Gastrocnemius medialis (tissue), 4 donors: ENCODE data around the gene SEMA3E. TPM values are rescaled to one million over a fixed set of nuclear protein-coding genes. Genes with fewer than 3 reads are reported as not detected.

Source experiments
- ATAC-seq, 2 donors: fragments of 150-250 bp; one replicate each; pipeline ENCODE4 v1.9.1; 2016
- DNase-seq, 2 donors: peaks; one replicate each; pipeline ENCODE4 v3.0.0-alpha.2; 2019
- H3K27ac ChIP-seq, 4 donors: fragments of 200-600 bp; sonication (generic); 1 replicate in 1 of 4; 2 replicates in 3 of 4; pipeline ENCODE4 v1.5.1; 2016 to 2018; ENCODE audit warnings: mild to moderate bottlenecking in 2 of 4, moderate library complexity in 1 of 4
- H3K27me3 ChIP-seq, 3 donors: fragments of 200-600 bp; sonication (generic) in 2 of 3; 1 replicate in 1 of 3; 2 replicates in 2 of 3; pipeline versions ENCODE4 v1.5.1 to v1.6.0; 2016 to 2019; ENCODE audit warnings: mild to moderate bottlenecking in 1 of 3, moderate library complexity in 1 of 3
- H3K36me3 ChIP-seq, 2 donors: fragments of 200-600 bp; sonication (generic) in 1 of 2; one replicate each; pipeline ENCODE4 v1.5.1; 2017 to 2018
- H3K4me1 ChIP-seq, 2 donors: fragments of 200-600 bp; sonication (generic) in 1 of 2; one replicate each; pipeline ENCODE4 v1.5.1; 2016 to 2017; ENCODE audit warnings: mild to moderate bottlenecking in 2 of 2
- H3K4me3 ChIP-seq, 4 donors: fragments of 200-600 bp; sonication (generic) in 3 of 4; 1 replicate in 1 of 4; 2 replicates in 3 of 4; pipeline ENCODE4 v1.5.1; 2016 to 2019; ENCODE audit warnings: mild to moderate bottlenecking in 2 of 4
- H3K9me3 ChIP-seq, 3 donors: fragments of 200-600 bp; sonication (generic) in 2 of 3; 1 replicate in 1 of 3; 2 replicates in 2 of 3; pipeline ENCODE4 v1.5.1; 2016 to 2019
- CTCF ChIP-seq, 5 experiments: fragments of 450-650 bp in 3 of 5; fragments of 200-600 bp in 2 of 5; sonication (generic) in 2 of 5; IDR thresholded peaks in 4 of 5; conservative IDR thresholded peaks in 1 of 5; 1 replicate in 4 of 5; 2 replicates in 1 of 5; pipeline ENCODE4 v1.5.1; 2016 to 2019; ENCODE audit warnings: antibody characterized with exemption in 5 of 5, mild to moderate bottlenecking in 3 of 5, moderate library complexity in 3 of 5
- POLR2A ChIP-seq, 2 donors: fragments of 450-650 bp; IDR thresholded peaks; one replicate each; pipeline ENCODE4 v1.6.1; 2017; ENCODE audit warnings: antibody characterized with exemption in 2 of 2, mild to moderate bottlenecking in 2 of 2, moderate library complexity in 2 of 2
- in situ Hi-C, 4 donors: fragments of 200-750 bp; cut with MboI; loops; one replicate each; pipeline versions ENCODE4 v1.15.0 to v1.8.0; 2017; ENCODE audit warnings: low sequenced_read_pairs in 4 of 4
- intact Hi-C: fragments of 100-400 bp; cut with DNase I; formaldehyde crosslinking; loops from one replicate; pipeline ENCODE4 v1.15.1; 2023; ENCODE audit warnings: low total_unique reads
- total RNA-seq, 4 donors: library from RNA; depleted of rRNA; stranded (reverse); fragments of >200 nt; gene quantifications; one replicate each; pipeline versions ENCODE4 v1.1.0 to v1.2.3, GENCODE V29; 2016

SEMA3E gene
- total RNA-seq, 4 donors from 2014 or later = 0.22 to 0.41 (median 0.32) TPM; not detected in 1

DNA sequence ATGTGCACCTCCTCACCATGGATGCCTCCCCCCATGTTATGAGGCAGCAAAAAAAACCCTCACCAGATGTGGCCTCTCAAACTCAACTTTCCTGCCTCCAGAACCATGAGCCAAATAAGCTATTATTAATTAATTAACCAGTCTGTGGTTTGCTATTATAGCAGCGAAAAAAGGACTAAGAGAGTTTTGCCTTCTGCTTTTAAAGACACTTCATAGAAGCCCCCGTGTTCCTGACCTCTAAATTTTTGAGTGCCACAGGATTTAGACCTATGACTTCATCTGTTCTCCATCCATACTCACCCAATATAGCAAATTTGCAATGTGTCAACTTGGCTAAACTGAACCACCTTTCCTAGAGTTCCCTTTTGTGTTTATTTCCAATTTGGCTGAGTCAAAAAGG is 9.2 kb upstream of the SEMA3E start:
- no peak overlapping the region for H3K27ac ChIP-seq
- no peaks in the 10 kb centered on the region for H3K36me3 ChIP-seq
- no peaks in the 10 kb centered on the region for H3K9me3 ChIP-seq
- intact Hi-C loops = no loop called here
- ATAC-seq = no peak
- DNase-seq = no peak
- no peak for TF ChIP-seq POLR2A (IDR thresholded peaks at IDR 0.05)
- no peak for TF ChIP-seq CTCF (IDR thresholded peaks at IDR 0.05 in 4 of 5, conservative IDR thresholded peaks at IDR 0.05 in 1 of 5)
- H3K4me3 ChIP-seq = no peak overlapping the region
- H3K27me3 ChIP-seq = no peaks in the 10 kb centered on the region
- no peaks in the 10 kb centered on the region for H3K4me1 ChIP-seq
- in situ Hi-C loops = loop anchor here in 1 of 4 donors (25.0 kb wide), 1 partner anchor 246 kb away; no protein-coding TSS in a partner anchor

GRCh38 chr7:83655951-83656556 is 7.1 kb upstream of the SEMA3E start:
- no peak overlapping the region for H3K4me3 ChIP-seq
- ATAC-seq = no peak
- no peaks in the 10 kb centered on the region for H3K4me1 ChIP-seq
- H3K27me3 ChIP-seq = no peaks in the 10 kb centered on the region
- TF ChIP-seq CTCF (IDR thresholded peaks at IDR 0.05 in 4 of 5, conservative IDR thresholded peaks at IDR 0.05 in 1 of 5) (peak in 2 of 5 experiments; percentile 33 to 40), POLR2A (IDR thresholded peaks at IDR 0.05) (no peak)
- in situ Hi-C loops = loop anchor here in 1 of 4 donors (25.0 kb wide), 1 partner anchor 244 kb away; no protein-coding TSS in a partner anchor
- no peak for DNase-seq
- intact Hi-C loops = no loop called here
- no peaks in the 10 kb centered on the region for H3K36me3 ChIP-seq
- no peak overlapping the region for H3K27ac ChIP-seq
- H3K9me3 ChIP-seq = no peaks in the 10 kb centered on the region

DNA sequence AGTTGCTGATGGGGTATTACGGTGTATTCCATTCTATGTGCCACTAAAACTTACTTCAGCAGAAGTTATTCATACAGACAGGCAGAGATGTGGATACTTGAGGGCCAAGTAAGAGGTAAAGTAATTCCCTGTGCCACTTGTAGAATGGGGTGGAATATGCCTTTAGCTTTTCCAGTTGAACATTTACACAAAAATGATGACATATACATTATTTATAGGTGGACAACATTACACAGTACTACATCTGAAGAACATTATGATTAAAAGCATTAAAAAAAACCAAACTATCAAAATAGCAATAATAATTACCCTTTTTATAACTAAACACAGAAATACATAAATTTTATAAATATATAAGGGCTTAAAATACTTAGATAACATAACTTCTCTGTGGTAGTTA is 3.5 kb upstream of the SEMA3E start:
- in situ Hi-C loops (loop anchor here in 1 of 4 donors (25.0 kb wide), 1 partner anchor 240 kb away; no protein-coding TSS in a partner anchor), intact Hi-C loops (no loop called here)
- no peaks in the 10 kb centered on the region for H3K4me1 ChIP-seq
- no peak for ATAC-seq
- H3K4me3 ChIP-seq = no peak overlapping the region
- H3K9me3 ChIP-seq = no peaks in the 10 kb centered on the region
- H3K36me3 ChIP-seq = no peaks in the 10 kb centered on the region
- peaks cover 0 to 4% (median 0%) of the 10 kb centered on the region in 3 donors for H3K27me3 ChIP-seq
- TF ChIP-seq POLR2A (IDR thresholded peaks at IDR 0.05) (no peak), CTCF (IDR thresholded peaks at IDR 0.05 in 4 of 5, conservative IDR thresholded peaks at IDR 0.05 in 1 of 5) (no peak)
- no peak for DNase-seq
- no peak overlapping the region for H3K27ac ChIP-seq

DNA sequence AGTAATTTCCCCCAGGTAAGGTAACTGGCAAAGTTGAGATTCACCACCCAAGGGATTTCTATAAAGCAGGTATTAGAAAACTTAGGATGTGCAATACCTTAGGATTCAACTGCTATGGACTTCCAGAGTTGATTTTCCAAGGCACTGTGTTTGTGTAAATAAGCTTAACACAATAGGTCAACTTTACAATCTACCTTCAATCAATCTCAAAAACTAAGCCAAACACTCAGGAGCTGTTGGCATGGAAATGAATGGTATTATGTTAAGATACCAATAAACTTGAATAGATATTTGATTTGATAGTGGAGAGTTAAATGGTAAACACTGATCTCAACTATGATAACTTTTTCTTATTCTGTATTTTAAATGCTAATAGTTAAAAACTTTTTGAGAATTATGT is 762 bp upstream of the SEMA3E start:
- intact Hi-C loops (no loop called here), in situ Hi-C loops (loop anchor here in 1 of 4 donors (25.0 kb wide), 1 partner anchor 237 kb away; no protein-coding TSS in a partner anchor)
- ATAC-seq (no peak), DNase-seq (no peak)
- no peaks in the 10 kb centered on the region for H3K9me3 ChIP-seq
- H3K36me3 ChIP-seq = no peaks in the 10 kb centered on the region
- H3K27ac ChIP-seq = no peak overlapping the region
- TF ChIP-seq POLR2A (IDR thresholded peaks at IDR 0.05) (no peak), CTCF (IDR thresholded peaks at IDR 0.05 in 4 of 5, conservative IDR thresholded peaks at IDR 0.05 in 1 of 5) (no peak)
- no peaks in the 10 kb centered on the region for H3K4me1 ChIP-seq
- H3K4me3 ChIP-seq = no peak overlapping the region
- peaks cover 0 to 4% (median 0%) of the 10 kb centered on the region in 3 donors for H3K27me3 ChIP-seq
